ENCODE data around the gene CORO6.

DNA sequence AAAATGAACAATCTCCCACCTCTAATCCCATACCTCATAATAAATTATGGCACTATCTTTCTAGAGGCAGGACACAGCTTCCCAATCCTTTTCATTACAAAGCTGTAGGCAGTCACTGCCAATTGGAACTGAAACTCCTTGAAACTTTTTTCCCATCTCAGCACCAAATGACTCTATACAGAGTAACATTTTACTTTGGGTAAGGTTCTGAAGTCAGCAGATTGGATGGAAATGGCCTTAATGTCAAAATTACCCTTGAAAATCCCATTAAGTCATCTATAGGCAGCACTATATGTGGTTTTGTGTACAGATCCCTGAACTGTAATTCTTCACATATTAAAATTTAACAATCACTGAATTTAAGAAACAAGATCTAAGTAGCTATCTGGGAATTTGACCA lies 30.3 kb upstream of the CORO6 start:
- TF ChIP-seq EZH2 (IDR thresholded peaks at IDR 0.05; ENCODE audit: borderline replicate concordance, control insufficient read depth, low read depth, low read length) (no peak), EP300 (IDR thresholded peaks at IDR 0.05; ENCODE audit: borderline replicate concordance in 1 of 2, control insufficient read depth in 1 of 2, low read depth in 2 of 2, low read length in 2 of 2) (no peak)
- TF ChIP-seq, protein P1, sequence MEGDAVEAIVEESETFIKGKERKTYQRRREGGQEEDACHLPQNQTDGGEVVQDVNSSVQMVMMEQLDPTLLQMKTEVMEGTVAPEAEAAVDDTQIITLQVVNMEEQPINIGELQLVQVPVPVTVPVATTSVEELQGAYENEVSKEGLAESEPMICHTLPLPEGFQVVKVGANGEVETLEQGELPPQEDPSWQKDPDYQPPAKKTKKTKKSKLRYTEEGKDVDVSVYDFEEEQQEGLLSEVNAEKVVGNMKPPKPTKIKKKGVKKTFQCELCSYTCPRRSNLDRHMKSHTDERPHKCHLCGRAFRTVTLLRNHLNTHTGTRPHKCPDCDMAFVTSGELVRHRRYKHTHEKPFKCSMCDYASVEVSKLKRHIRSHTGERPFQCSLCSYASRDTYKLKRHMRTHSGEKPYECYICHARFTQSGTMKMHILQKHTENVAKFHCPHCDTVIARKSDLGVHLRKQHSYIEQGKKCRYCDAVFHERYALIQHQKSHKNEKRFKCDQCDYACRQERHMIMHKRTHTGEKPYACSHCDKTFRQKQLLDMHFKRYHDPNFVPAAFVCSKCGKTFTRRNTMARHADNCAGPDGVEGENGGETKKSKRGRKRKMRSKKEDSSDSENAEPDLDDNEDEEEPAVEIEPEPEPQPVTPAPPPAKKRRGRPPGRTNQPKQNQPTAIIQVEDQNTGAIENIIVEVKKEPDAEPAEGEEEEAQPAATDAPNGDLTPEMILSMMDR (IDR thresholded peaks at IDR 0.05 in 2 of 3, conservative IDR thresholded peaks at IDR 0.05 in 1 of 3; ENCODE audit: control insufficient read depth in 2 of 3, extremely low read depth in 1 of 3, insufficient read depth in 1 of 3, low read depth in 3 of 3, low read length in 3 of 3): no peak
- TF ChIP-seq, protein P2, sequence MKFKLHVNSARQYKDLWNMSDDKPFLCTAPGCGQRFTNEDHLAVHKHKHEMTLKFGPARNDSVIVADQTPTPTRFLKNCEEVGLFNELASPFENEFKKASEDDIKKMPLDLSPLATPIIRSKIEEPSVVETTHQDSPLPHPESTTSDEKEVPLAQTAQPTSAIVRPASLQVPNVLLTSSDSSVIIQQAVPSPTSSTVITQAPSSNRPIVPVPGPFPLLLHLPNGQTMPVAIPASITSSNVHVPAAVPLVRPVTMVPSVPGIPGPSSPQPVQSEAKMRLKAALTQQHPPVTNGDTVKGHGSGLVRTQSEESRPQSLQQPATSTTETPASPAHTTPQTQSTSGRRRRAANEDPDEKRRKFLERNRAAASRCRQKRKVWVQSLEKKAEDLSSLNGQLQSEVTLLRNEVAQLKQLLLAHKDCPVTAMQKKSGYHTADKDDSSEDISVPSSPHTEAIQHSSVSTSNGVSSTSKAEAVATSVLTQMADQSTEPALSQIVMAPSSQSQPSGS (IDR thresholded peaks at IDR 0.05; ENCODE audit: low read length): no peak
